Psoas muscle (tissue), 8 donors: ENCODE measurements around the gene PPM1H. TPM values are rescaled to one million over a fixed set of nuclear protein-coding genes. Genes with fewer than 3 reads are reported as not detected.
A peak's percentile ranks its signal among the peaks of the same experiment; 100 is the strongest.

Experiments used
- ATAC-seq, 4 donors: fragments of 200-7000 bp; cut with Tn5 transposase; one replicate each; pipeline ENCODE4 v1.9.1; 2020; ENCODE audit warnings: moderate library complexity in 3 of 4, mild to moderate bottlenecking in 2 of 4
- DNase-seq, 2 donors: peaks; one replicate each; pipeline ENCODE4 v3.0.0-alpha.2; 2020
- H3K27ac ChIP-seq: fragments of 200-600 bp; one replicate; pipeline ENCODE4 v1.8.0; 2022
- H3K27me3 ChIP-seq, 3 donors: fragments of 200-600 bp in 1 of 3; one replicate each; pipeline versions ENCODE4 v1.6.1 to v1.8.0; 2013 to 2022; ENCODE audit warnings: low read length in 2 of 3, mild to moderate bottlenecking in 2 of 3, moderate library complexity in 1 of 3; ENCODE audit not compliant: insufficient read depth in 3 of 3
- H3K36me3 ChIP-seq, 2 donors: fragments of 200-600 bp in 1 of 2; one replicate each; pipeline versions ENCODE4 v1.6.1 to v1.8.0; 2013 to 2022; ENCODE audit warnings: low read depth in 1 of 2, mild to moderate bottlenecking in 1 of 2, moderate library complexity in 1 of 2; ENCODE audit not compliant: insufficient read depth in 1 of 2
- H3K4me1 ChIP-seq: fragments of 200-600 bp; one replicate; pipeline ENCODE4 v1.8.0; 2022
- H3K4me3 ChIP-seq: fragments of 200-600 bp; one replicate; pipeline ENCODE4 v1.8.0; 2022; ENCODE audit warnings: mild to moderate bottlenecking
- H3K9me3 ChIP-seq: fragments of 200-600 bp; one replicate; pipeline ENCODE4 v1.8.0; 2022
- CTCF ChIP-seq: fragments of 200-600 bp; IDR thresholded peaks from one replicate; pipeline ENCODE4 v1.8.0; 2022; ENCODE audit warnings: antibody characterized with exemption
- WGBS, 3 donors: extraction: QIAGEN DNeasy Blood & Tissue Kit; methylation state at CpG; one replicate each; pipeline versions ENCODE4 v1.1.6 to v1.1.7; 2013; 5-methylcytosine and 5-hydroxymethylcytosine counted together
- intact Hi-C, 2 donors: fragments of 100-400 bp; cut with DNase I; formaldehyde crosslinking; loops; one replicate each; pipeline versions ENCODE4 v1.11.0 to v1.14.2; 2022
- polyA plus RNA-seq, 3 donors: library from polyadenylated mRNA; stranded (reverse); fragments of 200-250 nt; gene quantifications; one replicate each; pipeline ENCODE4 v1.2.3, GENCODE V29; 2013
- total RNA-seq, 4 donors: library from RNA; stranded (reverse); fragmentation: NEBNext Ultra II Directional in 2 of 4; extraction: Animal tissue kit (Norgen Biotek cat#: 25700) in 2 of 4; gene quantifications; one replicate each; pipeline versions ENCODE4 v1.2.1 to v1.2.4, GENCODE V29; 2021 to 2023
- donor health status: healthy with polysubstance abuse.
- donor health status: DM: no; HTN: no; CAD: no; lungs with moderate emphysema.
- donor health status: Bipolar disorder and iron deficiency.
- donor health status: healthy.
- donor health status: DM: yes; HTN: yes; CAD: no.
- donor health status: DM: no; HTN: no; CAD: no.
- donor health status: DM: no; HTN: no; CAD: no.
- donor health status: DM: yes; HTN: yes; CAD: no.

Gene PPM1H
- total and polyA plus RNA-seq, 7 donors: 0.65 to 4.3 (median 1.8) TPM

- intact Hi-C loops: no loop called here
- ATAC-seq: no peak
- WGBS, 3 donors: 83 to 85% (median 83%) methylated on average over 4 of the region's 4 CpGs
These were observed 185.9 kb downstream of the PPM1H start for GRCh38 chr12:62748941-62749468.

DNA sequence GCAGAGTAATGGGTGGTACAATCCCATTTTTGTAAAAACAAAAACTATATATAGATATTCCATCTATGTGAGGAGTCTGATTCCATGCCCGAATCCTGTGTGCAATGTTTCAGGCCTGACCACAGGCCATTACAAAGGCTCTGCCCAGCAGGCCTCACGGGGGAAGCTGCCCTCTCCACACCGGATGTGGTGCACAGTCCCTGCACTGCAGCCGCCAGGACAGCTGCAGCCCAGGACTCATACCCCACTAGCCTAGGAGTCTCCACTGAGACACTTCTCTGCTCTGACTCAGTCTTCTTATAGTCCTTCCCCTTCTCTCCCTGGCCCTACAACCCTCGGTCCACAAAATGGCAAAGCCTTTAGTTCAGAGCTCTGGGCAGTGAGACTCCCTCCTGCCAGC is 190.4 kb downstream of the PPM1H start:
- intact Hi-C loops: no loop called here

More at GRCh38 chr12:62748941-62749468, 185.9 kb downstream of the PPM1H start:
- DNase-seq: no peak
- Histone ChIP-seq H3K4me1 (no peaks in the 10 kb centered on the region), H3K27me3 (no peaks in the 10 kb centered on the region), H3K36me3 (no peaks in the 10 kb centered on the region), H3K27ac (no peak overlapping the region), H3K4me3 (no peak overlapping the region), H3K9me3 (no peaks in the 10 kb centered on the region)
- TF ChIP-seq CTCF: no peak

GRCh38 chr12:62739266-62740015 is 195.5 kb downstream of the PPM1H start:
- no peaks in the 10 kb centered on the region for H3K4me1 ChIP-seq
- ATAC-seq: no peak
- H3K27ac ChIP-seq: no peak overlapping the region
- intact Hi-C loops: no loop called here
- TF ChIP-seq CTCF: no peak
- no peaks in the 10 kb centered on the region for H3K27me3 ChIP-seq
- WGBS, 3 donors: 53 to 56% (median 55%) methylated on average over 9 of the region's 9 CpGs
- no peak for DNase-seq
- no peaks in the 10 kb centered on the region for H3K36me3 ChIP-seq
- H3K9me3 ChIP-seq: no peaks in the 10 kb centered on the region
- no peak overlapping the region for H3K4me3 ChIP-seq

More for the DNA sequence above, 190.4 kb downstream of the PPM1H start:
- Histone ChIP-seq H3K9me3 (no peaks in the 10 kb centered on the region), H3K4me3 (no peak overlapping the region), H3K4me1 (no peaks in the 10 kb centered on the region), H3K27ac (no peak overlapping the region), H3K36me3 (no peaks in the 10 kb centered on the region), H3K27me3 (no peaks in the 10 kb centered on the region)
- TF ChIP-seq CTCF: no peak
- 58 to 71% (median 62%) methylated on average over 5 of the region's 5 CpGs for WGBS, 3 donors
- peak; percentile 44 to 56 for DNase-seq
- peak in 3 of 4 donors; percentile 51 to 82 (median 57) for ATAC-seq

GRCh38 chr12:62738616-62739015 is 196.3 kb downstream of the PPM1H start:
- no peak overlapping the region for H3K4me3 ChIP-seq
- ATAC-seq (no peak), DNase-seq (no peak)
- H3K9me3 ChIP-seq: no peaks in the 10 kb centered on the region
- no peak for TF ChIP-seq CTCF
- no peaks in the 10 kb centered on the region for H3K36me3 ChIP-seq
- H3K4me1 ChIP-seq: no peaks in the 10 kb centered on the region
- no peak overlapping the region for H3K27ac ChIP-seq
- WGBS, 3 donors: 53 to 64% (median 55%) methylated on average over 8 of the region's 8 CpGs
- H3K27me3 ChIP-seq: no peaks in the 10 kb centered on the region
- intact Hi-C loops: no loop called here
